HG02981 (cell line): ENCODE data around the gene MDH2.
"Not testable (repeated sequence)": the region's sequence is repeated elsewhere in the genome, so short reads cannot be mapped to it uniquely, and the experiment has no call there.

Experiments used
- ATAC-seq: cut with Tn5 transposase; IDR thresholded peaks from one replicate; pipeline ENCODE4 v1.9.1; 2021; ENCODE audit warnings: mild to moderate bottlenecking, moderate library complexity; ENCODE audit not compliant: unreplicated experiment

The MDH2 gene

DNA sequence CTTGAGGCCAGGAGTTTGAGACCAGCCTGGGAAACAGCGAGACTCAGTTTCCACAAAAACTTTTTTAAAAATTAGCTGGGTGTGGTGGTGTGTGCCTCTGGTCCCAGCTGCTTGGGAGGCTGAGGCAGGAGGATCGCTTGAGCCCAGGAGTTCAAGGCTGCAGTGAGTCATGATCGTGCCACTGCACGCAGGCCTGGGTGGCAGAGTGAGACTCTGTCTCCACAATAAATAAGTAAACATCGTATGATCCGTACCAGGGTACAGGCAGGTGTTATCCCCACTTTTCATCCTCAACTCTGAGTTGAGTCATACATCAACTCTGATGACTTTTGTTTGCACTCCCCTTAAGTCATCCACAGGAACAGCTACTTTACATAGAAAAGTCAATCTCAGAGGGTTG, 58.2 kb downstream of the MDH2 start:
- not testable (repeated sequence) for ATAC-seq

DNA sequence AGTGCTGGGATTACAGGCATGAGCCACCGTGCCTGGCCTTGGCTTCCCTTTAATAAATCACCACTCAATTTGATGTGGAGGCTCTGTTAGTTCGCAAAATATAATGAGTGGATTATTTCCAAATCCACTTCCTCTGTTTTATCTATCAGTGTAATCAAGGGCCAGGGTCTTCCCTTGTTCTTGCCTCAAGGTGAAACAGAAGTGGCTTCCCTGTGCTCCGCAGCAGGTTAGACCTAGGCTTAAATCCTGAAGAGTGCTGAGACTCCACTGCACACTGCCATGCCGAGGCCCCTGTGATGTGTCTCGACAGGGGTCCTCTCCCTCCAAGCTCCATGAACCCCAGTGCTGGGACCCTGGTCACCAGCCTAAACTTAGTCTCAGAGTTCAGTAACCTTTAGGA, 59.0 kb downstream of the MDH2 start:
- no peak for ATAC-seq

DNA sequence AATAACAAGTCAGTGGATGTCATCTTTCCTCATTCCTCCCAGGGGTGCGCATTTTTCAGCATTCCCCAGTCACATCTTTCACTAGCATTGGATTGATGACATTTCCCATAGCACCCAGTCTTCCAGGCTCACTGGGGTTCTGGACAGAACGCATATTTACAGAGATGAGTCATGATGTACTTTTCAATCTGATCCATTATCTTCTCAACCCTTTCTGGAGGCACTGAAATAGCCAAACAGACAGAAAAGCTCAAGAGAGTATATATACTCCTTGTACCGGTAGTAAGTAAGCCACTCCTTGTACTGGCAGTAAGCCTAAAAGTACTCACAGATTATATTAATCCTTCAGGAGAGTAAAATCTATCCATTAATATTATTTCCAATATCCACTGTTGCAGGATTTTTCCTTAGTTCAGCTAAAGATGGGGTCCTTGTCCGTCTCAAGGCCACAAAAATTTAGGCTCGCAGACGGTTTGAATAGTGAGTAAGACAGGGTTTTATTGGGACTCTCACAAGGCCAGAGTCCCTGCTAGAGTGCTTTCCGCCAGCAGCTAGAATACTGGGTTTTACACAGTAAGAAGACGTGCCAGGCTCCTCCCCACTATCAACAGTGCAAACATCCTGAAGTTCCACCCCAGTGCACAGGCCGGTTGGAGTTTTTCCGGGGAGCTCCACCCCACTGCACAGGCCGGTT, 60.8 kb downstream of the MDH2 start:
- no peak for ATAC-seq

DNA sequence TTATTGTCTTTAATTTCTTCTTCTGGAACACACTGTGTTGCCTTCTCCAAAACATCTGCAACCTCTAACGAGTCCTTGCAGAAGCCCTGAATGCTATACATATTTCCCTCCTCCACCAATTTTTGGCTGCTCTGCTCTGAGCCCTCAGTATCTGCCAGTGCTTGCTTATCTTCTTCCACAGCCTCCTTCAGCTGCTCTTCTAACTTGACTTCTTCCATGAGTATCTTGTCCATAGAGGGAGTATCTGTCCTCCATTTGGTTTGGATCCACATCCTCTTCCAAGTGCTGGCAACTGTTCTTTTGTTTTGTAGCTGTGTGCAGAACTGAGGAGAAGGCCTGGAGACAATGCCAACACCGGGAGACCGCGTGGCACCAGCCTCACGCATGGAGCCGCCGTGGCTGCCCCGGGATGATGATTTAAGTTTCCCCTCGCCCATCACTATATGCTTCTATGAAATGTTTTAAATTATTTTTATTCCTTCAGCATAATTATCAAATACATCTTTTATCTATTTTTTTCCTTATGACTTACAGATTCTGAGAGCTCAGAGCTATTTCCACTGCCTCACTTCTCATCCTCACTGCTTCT, 65.2 kb downstream of the MDH2 start:
- ATAC-seq: not testable (repeated sequence)

DNA sequence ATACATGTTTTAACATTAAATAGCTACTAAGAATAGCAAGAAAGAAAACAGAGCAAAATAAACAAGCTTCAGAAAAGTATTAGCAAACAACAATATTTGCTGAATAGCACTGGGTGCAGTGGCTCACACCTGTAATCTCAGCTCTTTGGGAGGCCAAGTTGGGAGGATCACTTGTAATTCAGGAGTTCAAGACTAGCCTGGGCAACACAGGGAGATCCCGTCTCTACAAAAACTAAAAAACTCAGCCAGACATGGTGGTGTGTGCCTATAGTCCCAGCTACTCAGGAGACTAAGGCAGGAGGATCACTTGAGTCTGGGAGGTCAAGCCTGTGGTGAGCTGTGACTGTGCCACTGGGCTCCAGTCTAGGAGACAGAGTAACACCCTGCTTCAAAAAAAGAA, 66.8 kb downstream of the MDH2 start:
- not testable (repeated sequence) for ATAC-seq
